Measurements from ENCODE around the gene NLRC5.
"Not testable (repeated sequence)": the region's sequence is repeated elsewhere in the genome, so short reads cannot be mapped to it uniquely, and the experiment has no call there.

NLRC5 gene

DNA sequence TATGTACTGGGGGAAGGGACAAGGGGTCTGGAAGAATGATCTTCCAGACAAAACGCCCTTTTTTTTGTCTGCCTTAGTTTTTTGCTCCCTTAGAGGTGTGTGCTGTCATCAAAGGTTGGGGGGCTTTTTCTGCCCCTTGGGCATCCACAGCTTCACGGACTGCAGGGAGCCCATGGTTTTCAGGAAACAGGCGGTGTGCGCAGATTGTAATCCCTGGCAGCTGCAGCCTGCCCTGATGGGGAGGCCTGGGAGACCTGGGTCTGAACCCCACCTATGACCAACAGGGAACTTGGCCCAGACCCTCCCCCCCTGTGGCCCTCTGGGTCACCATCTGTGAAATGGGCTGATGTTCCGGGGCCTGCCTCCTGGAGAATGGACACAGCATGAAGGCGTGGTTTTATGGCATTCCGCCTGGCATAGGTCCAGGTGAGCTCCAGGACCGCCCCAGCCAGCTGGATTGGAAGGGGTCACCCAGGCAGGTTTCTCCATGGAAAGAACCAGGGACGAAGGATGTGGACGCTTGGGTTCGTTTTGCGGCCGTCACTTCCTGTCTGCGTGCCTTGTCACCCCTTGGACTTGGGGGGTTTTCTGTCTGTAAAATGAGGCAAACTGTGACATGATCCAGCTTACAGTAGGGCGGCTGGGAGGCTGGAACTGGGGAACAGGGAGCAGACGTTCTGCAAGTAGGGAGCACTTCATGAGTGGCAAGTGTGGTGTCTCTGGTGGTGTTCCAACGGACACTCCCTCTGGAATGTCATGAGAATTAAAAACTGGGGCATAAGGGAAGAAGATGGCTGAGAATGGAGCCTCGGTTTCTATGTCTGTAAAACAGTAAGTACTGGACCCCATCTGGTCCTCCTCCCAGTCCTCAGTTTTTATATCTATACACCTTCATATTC, 104.6 kb downstream of the NLRC5 start:
- DNase-seq (ENCODE audit: low read depth in 1 of 2, low spot score in 1 of 2): no peak
- in situ Hi-C loops (cut with HindIII; ENCODE audit: low pct_unique_long_range_greater_than_20kb, low sequenced_read_pairs): no loop called here
- no peak for TF ChIP-seq JUND (IDR thresholded peaks at IDR 0.05; ENCODE audit: low read depth)

DNA sequence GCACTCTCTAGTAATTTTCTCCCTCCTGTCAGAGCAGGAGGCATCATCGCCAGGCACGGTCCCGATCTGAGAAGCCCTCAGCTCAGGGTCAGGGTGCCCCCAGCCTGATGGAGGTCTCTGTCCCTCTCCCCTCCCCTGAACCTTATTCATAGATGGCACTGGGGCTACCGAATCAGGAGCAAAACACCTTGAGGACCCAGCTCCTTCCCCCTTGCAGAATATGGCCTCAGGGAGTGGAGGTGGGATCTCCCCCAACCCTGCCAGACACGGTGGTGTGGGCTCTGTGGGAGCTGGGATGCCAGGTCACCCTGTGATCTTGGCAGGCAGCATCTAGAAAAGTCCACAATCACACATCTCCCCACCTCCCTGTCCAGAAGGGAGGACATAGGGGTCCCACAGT, 105.6 kb downstream of the NLRC5 start:
- TF ChIP-seq JUND (IDR thresholded peaks at IDR 0.05; ENCODE audit: low read depth): no peak
- DNase-seq (ENCODE audit: low read depth in 1 of 2, low spot score in 1 of 2): no peak
- in situ Hi-C loops (cut with HindIII; ENCODE audit: low pct_unique_long_range_greater_than_20kb, low sequenced_read_pairs): no loop called here

DNA sequence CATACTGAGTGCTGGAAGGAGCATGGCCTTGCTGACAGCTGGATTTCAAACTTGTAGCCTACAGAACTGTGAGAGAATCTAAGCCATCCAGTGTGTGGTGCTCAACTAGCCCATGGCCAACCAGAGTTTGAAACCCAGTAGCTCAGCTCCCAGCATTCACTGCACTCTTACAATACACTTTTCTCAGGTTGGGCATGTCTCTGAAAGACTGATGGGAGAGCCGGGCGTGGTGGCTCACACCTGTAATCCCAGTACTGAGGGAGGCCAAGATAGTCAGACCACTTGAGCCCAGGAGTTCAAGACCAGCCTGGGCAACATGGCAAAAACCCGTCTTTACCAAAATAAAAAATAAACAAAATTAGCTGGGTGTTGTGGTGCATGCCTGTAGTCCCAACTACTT, 106.8 kb downstream of the NLRC5 start:
- TF ChIP-seq JUND (IDR thresholded peaks at IDR 0.05; ENCODE audit: low read depth): no peak
- DNase-seq (ENCODE audit: low read depth in 1 of 2, low spot score in 1 of 2): no peak
- in situ Hi-C loops (cut with HindIII; ENCODE audit: low pct_unique_long_range_greater_than_20kb, low sequenced_read_pairs): no loop called here

DNA sequence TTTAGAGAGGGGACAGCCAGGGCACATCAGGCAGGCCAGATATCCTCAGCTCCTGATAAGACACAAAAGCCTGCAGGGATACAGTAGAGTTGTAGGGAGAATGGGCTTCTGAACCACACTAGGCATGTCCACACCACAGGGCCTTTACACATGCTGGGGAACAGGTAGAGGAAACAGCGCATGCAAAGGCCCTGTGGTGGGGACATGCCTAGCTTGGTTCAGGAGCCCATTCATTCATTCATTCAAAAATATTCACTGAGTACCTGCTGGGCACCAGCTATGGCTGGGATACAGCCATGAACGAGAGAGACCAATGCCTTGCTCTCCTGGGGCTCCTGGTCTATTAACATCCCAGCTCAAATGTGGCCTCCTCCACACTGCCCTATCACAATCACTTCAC, 107.4 kb downstream of the NLRC5 start:
- no peak for DNase-seq (ENCODE audit: low read depth in 1 of 2, low spot score in 1 of 2)
- no peak for TF ChIP-seq JUND (IDR thresholded peaks at IDR 0.05; ENCODE audit: low read depth)
- in situ Hi-C loops (cut with HindIII; ENCODE audit: low pct_unique_long_range_greater_than_20kb, low sequenced_read_pairs): no loop called here

DNA sequence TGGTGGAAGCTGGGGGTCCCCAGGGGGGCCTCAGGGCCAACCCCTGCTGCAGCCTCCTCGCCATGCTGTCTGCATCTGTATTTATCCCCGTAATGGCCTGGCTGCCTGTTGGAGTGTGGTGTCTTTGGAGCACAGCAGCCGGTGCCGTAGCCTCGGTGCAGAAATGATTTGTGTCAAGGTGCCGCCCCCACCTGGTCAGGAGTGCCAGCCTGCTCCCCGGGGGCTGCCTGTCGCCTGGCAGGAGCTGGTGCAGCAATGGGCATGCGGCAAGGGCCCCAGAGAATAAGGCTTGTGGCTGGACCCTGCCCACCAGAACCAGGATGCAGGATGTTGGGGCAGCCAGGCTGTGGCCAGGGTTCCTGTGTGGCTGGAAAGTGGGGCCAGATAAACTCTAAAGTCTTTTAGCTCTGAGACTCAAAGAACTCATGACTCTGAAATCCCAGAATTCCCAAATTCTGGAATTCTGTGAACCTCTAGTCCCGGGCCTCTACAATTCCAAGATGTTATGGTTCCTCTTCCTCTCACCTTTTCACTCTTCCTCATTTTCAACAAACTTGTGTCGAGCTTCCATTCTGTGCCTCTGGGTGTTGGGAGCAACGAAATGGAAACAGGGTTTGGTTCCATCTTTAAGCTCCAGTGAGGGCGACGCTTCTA, 109.0 kb downstream of the NLRC5 start:
- in situ Hi-C loops (cut with HindIII; ENCODE audit: low pct_unique_long_range_greater_than_20kb, low sequenced_read_pairs): no loop called here
- no peak for DNase-seq (ENCODE audit: low read depth in 1 of 2, low spot score in 1 of 2)
- TF ChIP-seq JUND (IDR thresholded peaks at IDR 0.05; ENCODE audit: low read depth): no peak

DNA sequence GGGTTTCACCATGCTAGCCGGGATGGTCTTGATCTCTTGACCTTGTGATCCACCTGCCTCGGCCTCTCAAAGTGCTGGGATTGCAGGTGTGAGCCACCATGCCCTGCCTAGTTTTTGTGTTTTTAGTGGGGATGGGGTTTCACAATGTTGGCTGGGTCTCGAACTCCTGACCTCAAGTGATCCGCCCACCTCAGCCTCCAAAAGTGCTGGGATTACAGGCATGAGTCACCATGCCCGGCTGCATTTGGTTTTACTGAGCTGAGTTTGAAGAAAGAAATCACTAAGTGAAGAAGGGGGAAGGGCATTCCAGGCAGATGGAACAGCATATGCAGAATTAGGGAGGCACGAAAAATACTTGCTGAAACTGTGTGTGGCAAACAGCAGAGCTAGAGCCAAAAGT, 110.6 kb downstream of the NLRC5 start:
- in situ Hi-C loops (cut with HindIII; ENCODE audit: low pct_unique_long_range_greater_than_20kb, low sequenced_read_pairs); DNase-seq (ENCODE audit: low read depth in 1 of 2, low spot score in 1 of 2): not testable (repeated sequence)

DNA sequence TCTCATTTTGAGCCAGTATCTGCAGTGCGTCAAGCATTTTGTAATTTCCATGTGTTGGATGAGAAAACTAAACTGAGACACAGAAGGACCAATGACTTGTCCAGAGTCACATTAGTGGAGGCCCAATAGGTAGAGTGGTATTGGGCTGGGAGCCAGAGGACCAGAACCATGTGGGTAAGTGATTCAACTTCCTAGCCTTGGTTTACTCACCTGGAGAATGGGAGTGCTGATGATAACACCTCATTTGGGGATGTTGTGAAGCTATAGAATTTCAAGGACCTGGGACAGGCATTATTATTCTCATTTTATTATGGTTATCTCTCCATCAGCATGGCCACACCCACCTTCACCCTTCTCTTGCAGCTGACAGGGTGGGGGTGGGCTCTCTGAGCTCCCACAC, 111.1 kb downstream of the NLRC5 start:
- in situ Hi-C loops (cut with HindIII; ENCODE audit: low pct_unique_long_range_greater_than_20kb, low sequenced_read_pairs): no loop called here
- TF ChIP-seq JUND (IDR thresholded peaks at IDR 0.05; ENCODE audit: low read depth): no peak
- no peak for DNase-seq (ENCODE audit: low read depth in 1 of 2, low spot score in 1 of 2)

DNA sequence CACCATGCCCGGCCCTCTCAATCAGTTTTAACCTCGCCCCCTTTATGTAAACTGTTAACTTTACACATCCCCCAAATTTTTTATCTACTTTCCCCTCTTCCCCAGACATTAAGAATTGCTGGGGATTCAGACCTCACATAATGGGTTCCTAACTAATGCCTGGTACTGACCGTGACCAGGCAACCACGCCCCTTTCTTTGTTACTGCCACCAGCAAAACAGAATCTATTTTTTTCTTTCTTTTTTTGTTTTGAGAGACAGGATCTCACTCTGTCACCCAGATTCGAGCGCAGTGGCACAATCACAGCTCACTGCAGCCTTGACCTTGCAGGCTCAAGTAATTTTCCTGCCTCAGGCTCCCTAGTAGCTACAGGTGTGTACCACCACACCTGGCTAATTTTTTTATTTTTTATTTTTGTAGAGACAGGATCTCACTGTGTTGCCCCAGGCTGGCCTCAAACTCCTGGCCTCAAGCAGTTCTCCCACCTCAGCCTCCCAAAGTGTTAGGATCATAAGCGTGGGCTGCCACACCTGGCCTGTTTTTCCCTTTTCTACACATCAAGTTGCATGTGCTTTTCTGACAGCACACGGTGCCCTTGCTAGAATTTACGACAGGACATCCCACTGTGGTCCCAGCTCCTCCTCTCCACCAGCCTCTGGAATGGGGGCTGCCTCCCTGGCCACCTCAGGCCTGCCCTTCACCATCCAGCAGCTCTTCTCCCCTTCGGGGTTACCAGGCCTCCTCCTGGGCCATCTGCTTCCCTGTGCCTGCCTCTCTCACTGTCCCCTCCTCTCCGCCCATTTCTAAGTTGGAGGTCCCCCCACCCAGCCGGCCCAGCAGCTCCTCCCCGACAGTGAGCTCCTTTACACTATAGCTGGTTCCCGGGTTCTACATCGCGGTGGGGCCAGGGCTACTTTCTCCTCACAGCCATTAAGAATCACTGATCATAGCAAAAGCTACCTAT, 113.8 kb downstream of the NLRC5 start:
- TF ChIP-seq JUND (IDR thresholded peaks at IDR 0.05; ENCODE audit: low read depth): no peak
- DNase-seq (ENCODE audit: low read depth in 1 of 2, low spot score in 1 of 2): no peak
- in situ Hi-C loops (cut with HindIII; ENCODE audit: low pct_unique_long_range_greater_than_20kb, low sequenced_read_pairs): no loop called here

DNA sequence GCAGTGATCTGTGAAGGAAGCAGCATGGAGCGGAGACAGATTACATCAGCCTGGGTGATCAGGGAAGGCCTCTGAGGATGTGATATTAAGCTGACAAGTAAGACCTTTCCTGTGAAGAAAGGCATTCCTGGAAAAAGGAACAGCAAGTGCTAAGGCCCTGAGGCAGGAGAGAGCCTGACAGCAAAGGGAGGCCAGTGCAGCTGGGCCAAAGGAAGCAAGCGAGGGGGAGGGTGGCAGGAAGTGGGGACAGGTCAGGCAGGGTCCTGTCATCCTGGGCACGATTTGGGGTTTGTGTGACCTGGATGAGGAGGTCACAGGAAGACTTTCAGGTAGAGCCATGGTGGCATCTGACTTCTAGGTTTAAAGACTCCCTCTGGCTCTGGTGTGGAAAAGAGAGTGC, 115.3 kb downstream of the NLRC5 start:
- TF ChIP-seq JUND (IDR thresholded peaks at IDR 0.05; ENCODE audit: low read depth): no peak
- in situ Hi-C loops (cut with HindIII; ENCODE audit: low pct_unique_long_range_greater_than_20kb, low sequenced_read_pairs): no loop called here
- no peak for DNase-seq (ENCODE audit: low read depth in 1 of 2, low spot score in 1 of 2)

DNA sequence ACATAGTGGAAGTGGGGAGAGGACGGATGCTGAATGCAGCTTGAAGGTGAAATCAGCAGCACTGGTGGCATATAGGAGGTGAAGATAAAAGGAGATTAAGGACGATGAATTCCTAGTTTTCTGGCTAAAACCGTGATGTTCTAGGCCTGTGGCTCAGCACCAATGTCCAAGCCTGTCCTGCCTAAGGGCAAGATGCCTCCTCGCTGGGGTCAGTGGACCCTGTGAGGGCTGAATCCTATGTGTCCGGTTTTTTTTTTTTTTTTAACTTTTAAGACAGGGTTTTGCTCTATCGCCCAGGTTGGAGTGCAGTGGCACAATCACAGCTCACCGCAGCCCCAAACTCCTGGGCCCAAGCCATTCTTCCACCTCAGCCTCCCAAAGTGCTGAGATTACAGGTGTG, 115.8 kb downstream of the NLRC5 start:
- no peak for DNase-seq (ENCODE audit: low read depth in 1 of 2, low spot score in 1 of 2)
- in situ Hi-C loops (cut with HindIII; ENCODE audit: low pct_unique_long_range_greater_than_20kb, low sequenced_read_pairs): no loop called here
- TF ChIP-seq JUND (IDR thresholded peaks at IDR 0.05; ENCODE audit: low read depth): no peak

DNA sequence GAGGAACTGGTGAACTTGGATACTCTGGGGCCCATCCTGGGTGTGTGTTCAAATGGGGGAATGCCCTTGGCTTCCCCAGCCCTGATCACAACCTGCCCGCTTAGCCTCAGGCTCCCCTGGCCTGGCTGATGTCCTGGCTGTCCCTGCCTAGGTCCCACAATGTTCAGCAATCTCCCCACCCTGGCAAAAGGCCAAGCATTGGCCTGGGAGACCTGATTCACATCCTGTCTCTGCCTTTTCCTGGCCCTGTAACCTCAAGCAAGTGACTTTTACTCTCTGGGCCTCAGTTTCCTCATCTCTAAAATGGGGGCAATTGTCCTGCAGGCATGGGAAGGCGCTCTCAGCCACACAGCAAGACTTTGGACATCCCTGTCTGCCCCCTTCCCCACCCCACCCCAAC, 117.4 kb downstream of the NLRC5 start:
- DNase-seq (ENCODE audit: low read depth in 1 of 2, low spot score in 1 of 2): no peak
- in situ Hi-C loops (cut with HindIII; ENCODE audit: low pct_unique_long_range_greater_than_20kb, low sequenced_read_pairs): no loop called here
- TF ChIP-seq JUND (IDR thresholded peaks at IDR 0.05; ENCODE audit: low read depth): no peak

DNA sequence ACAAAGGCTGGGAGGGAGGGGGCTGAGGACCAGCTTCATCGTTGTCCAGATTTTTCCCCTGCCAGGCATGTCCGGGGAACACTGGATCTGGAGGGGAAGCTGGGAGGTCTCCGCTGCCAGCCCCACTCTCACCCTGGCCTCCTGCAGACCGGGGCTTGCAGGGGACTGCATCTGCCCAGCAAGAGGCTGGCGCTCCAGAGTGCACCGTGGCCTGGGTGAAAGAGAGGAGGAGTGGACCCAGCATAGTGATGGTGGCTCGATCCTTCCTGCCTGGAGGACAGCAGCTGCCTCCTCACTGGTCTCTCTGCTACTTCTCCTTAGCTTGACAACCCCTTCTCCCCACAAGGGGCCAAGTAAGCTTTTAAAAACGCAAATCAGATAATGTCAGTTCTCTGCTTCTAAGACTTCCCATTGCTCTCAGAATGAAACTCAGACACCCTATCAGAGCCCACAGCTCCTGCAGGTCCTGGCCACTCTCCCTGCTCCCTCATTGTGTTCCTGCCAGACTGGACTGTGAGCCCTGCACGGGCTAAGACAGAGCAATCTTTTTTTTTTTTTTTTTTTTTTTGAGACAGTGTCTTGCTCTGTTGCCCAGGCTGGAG, 118.1 kb downstream of the NLRC5 start:
- in situ Hi-C loops (cut with HindIII; ENCODE audit: low pct_unique_long_range_greater_than_20kb, low sequenced_read_pairs): no loop called here
- TF ChIP-seq JUND (IDR thresholded peaks at IDR 0.05; ENCODE audit: low read depth): no peak
- DNase-seq (ENCODE audit: low read depth in 1 of 2, low spot score in 1 of 2): no peak
